Right lobe of liver (tissue), 6 donors: Measurements from ENCODE around the gene WWC2. TPM values are rescaled to one million over a fixed set of nuclear protein-coding genes. Genes with fewer than 3 reads are reported as not detected.

Experiments
- ATAC-seq, 4 donors: fragments of 200-7000 bp; cut with Tn5 transposase; one replicate each; pipeline ENCODE4 v1.9.1; 2020; ENCODE audit warnings: mild to moderate bottlenecking in 4 of 4, moderate library complexity in 4 of 4
- DNase-seq, 3 donors: peaks; one replicate each; pipeline ENCODE4 v3.0.0-alpha.2; 2020
- H3K27ac ChIP-seq, 3 donors: fragments of 200-600 bp; one replicate each; pipeline ENCODE4 v1.8.0; 2022
- H3K27me3 ChIP-seq, 2 donors: fragments of 200-600 bp; one replicate each; pipeline ENCODE4 v1.8.0; 2022
- H3K36me3 ChIP-seq, 4 donors: fragments of 200-600 bp; sonication (generic) in 1 of 4; one replicate each; pipeline versions ENCODE4 v1.5.1 to v1.8.0; 2017 to 2022; ENCODE audit warnings: control low read depth in 1 of 4
- H3K4me1 ChIP-seq, 4 donors: fragments of 200-600 bp; sonication (generic) in 1 of 4; one replicate each; pipeline versions ENCODE4 v1.5.1 to v1.8.0; 2017 to 2022; ENCODE audit warnings: control low read depth in 1 of 4
- H3K4me3 ChIP-seq, 3 donors: fragments of 200-600 bp; one replicate each; pipeline ENCODE4 v1.8.0; 2022
- H3K9me3 ChIP-seq, 4 donors: fragments of 200-600 bp; sonication (generic) in 1 of 4; one replicate each; pipeline versions ENCODE4 v1.5.1 to v1.8.0; 2017 to 2022; ENCODE audit warnings: control low read depth in 1 of 4
- CTCF ChIP-seq, 4 donors: fragments of 200-600 bp in 3 of 4; fragments of 450-650 bp in 1 of 4; IDR thresholded peaks; one replicate each; pipeline versions ENCODE4 v1.5.1 to v1.8.0; 2016 to 2022; ENCODE audit warnings: antibody characterized with exemption in 4 of 4, mild to moderate bottlenecking in 2 of 4
- POLR2A ChIP-seq: fragments of 450-650 bp; IDR thresholded peaks from one replicate; pipeline ENCODE4 v1.6.1; 2017; ENCODE audit warnings: antibody characterized with exemption, mild to moderate bottlenecking
- WGBS: methylation state at CpG from one replicate; pipeline ENCODE4 v1.1.6; 2018; ENCODE audit warnings: low coverage, low lambda C conversion rate; ENCODE audit not compliant: insufficient coverage; ENCODE audit errors: missing lambda C conversion rate; 5-methylcytosine and 5-hydroxymethylcytosine counted together
- intact Hi-C, 2 donors: fragments of 100-400 bp; cut with DNase I; formaldehyde crosslinking; loops; one replicate each; pipeline versions ENCODE4 v1.11.2 to v1.14.1; 2022
- total RNA-seq, 6 experiments: library from RNA; depleted of rRNA in 2 of 6; stranded (reverse); fragments of >200 nt in 2 of 6; fragmentation: NEBNext Ultra II Directional in 3 of 6; extraction: Animal tissue kit (Norgen Biotek cat#: 25700) in 3 of 6; gene quantifications; one replicate each; pipeline versions ENCODE4 v1.1.0 to v1.2.4, GENCODE V29; 2016 to 2023
- donor health status: DM: no; HTN: yes; CAD: no.
- donor health status: DM: no; HTN: no; CAD: no.
- donor health status: DM: no; HTN: no; CAD: no.
- donor health status: DM: no; HTN: yes; CAD: no.
- donor health status: DM: no; HTN: yes; CAD: no.

WWC2 gene
- total RNA-seq, 6 experiments from 2014 or later: 19.5 to 48.9 (median 34.4) TPM

- WGBS: 100% methylated on average over 2 of the region's 2 CpGs
- DNase-seq (no peak), ATAC-seq (no peak)
- Histone ChIP-seq H3K4me1 (peaks cover 0 to 14% (median 7%) of the 10 kb centered on the region in 4 donors), H3K27ac (peak overlapping the region in 1 of 3 donors; percentile 41), H3K4me3 (no peak overlapping the region), H3K36me3 (no peaks in the 10 kb centered on the region), H3K9me3 (no peaks in the 10 kb centered on the region), H3K27me3 (no peaks in the 10 kb centered on the region)
- TF ChIP-seq POLR2A: no peak
- TF ChIP-seq CTCF (IDR thresholded peaks at IDR 0.05): no peak
- intact Hi-C loops: no loop called here
These were observed 30.6 kb downstream of the WWC2 start for GRCh38 chr4:183129675-183130074.

- peak; percentile 83 to 90 (median 84) for DNase-seq
- 39% methylated on average over 7 of the region's 7 CpGs for WGBS
These were observed 31.5 kb downstream of the WWC2 start for GRCh38 chr4:183130328-183131155.

GRCh38 chr4:183132081-183132480 lies 33.0 kb downstream of the WWC2 start:
- no peak for DNase-seq
- H3K9me3 ChIP-seq: no peaks in the 10 kb centered on the region
- H3K27ac ChIP-seq: no peak overlapping the region
- TF ChIP-seq POLR2A (no peak), CTCF (IDR thresholded peaks at IDR 0.05) (no peak)
- no peak overlapping the region for H3K4me3 ChIP-seq
- peaks cover 0 to 14% (median 6%) of the 10 kb centered on the region in 4 donors for H3K4me1 ChIP-seq
- H3K36me3 ChIP-seq: no peaks in the 10 kb centered on the region
- WGBS: 79% methylated on average over 1 of the region's 2 CpGs
- intact Hi-C loops: no loop called here
- no peaks in the 10 kb centered on the region for H3K27me3 ChIP-seq
- no peak for ATAC-seq

More at GRCh38 chr4:183130328-183131155, 31.5 kb downstream of the WWC2 start:
- Histone ChIP-seq H3K4me3 (no peak overlapping the region), H3K27ac (peak overlapping the region in 2 of 3 donors; percentile 24 to 41), H3K27me3 (no peaks in the 10 kb centered on the region), H3K9me3 (no peaks in the 10 kb centered on the region), H3K36me3 (no peaks in the 10 kb centered on the region), H3K4me1 (peaks cover 0 to 14% (median 6%) of the 10 kb centered on the region in 4 donors)
- TF ChIP-seq CTCF (IDR thresholded peaks at IDR 0.05): no peak
- TF ChIP-seq POLR2A: no peak
- intact Hi-C loops: no loop called here
- peak; percentile 94 to 96 (median 96) for ATAC-seq

- ATAC-seq (no peak), DNase-seq (no peak)
These were observed 33.8 kb downstream of the WWC2 start for GRCh38 chr4:183132865-183133264.

More at GRCh38 chr4:183132865-183133264, 33.8 kb downstream of the WWC2 start:
- Histone ChIP-seq H3K4me3 (no peak overlapping the region), H3K4me1 (peaks cover 0 to 14% (median 6%) of the 10 kb centered on the region in 4 donors), H3K36me3 (no peaks in the 10 kb centered on the region), H3K27me3 (no peaks in the 10 kb centered on the region), H3K9me3 (no peaks in the 10 kb centered on the region), H3K27ac (no peak overlapping the region)
- intact Hi-C loops: no loop called here
- TF ChIP-seq POLR2A (no peak), CTCF (IDR thresholded peaks at IDR 0.05) (no peak)
